Activated CD4-positive, alpha-beta memory T cell treated with anti-CD3 and anti-CD28 coated beads for 36 hours (primary cell): ENCODE data around the gene CD79A. TPM values are rescaled to one million over a fixed set of nuclear protein-coding genes. Genes with fewer than 3 reads are reported as not detected.
"Not testable (repeated sequence)": the region's sequence is repeated elsewhere in the genome, so short reads cannot be mapped to it uniquely, and the experiment has no call there.

ENCODE experiments used
- CTCF ChIA-PET: fragments of 350-600 bp; sonication (Branson Sonifier 250); formaldehyde crosslinking; loops from one replicate; lab custom pipeline; 2021; ENCODE audit warnings: antibody characterized with exemption, inconsistent platforms; lab: Charles Lee
- POLR2A ChIA-PET: fragments of 350-600 bp; sonication (Branson Sonifier 250); formaldehyde crosslinking; loops from one replicate; lab custom pipeline; 2021; ENCODE audit warnings: antibody characterized with exemption; lab: Charles Lee
- DNase-seq: peaks from one replicate; pipeline ENCODE4 v3.0.0-alpha.2; 2020
- H3K27ac Mint-ChIP-seq: one replicate; pipeline ENCODE4 v1.8.0; 2021; ENCODE audit warnings: mixed read lengths
- H3K27me3 Mint-ChIP-seq: one replicate; pipeline ENCODE4 v1.8.0; 2021; ENCODE audit warnings: mixed read lengths
- H3K36me3 Mint-ChIP-seq: one replicate; pipeline ENCODE4 v1.8.0; 2021; ENCODE audit warnings: mixed read lengths
- H3K4me1 Mint-ChIP-seq: one replicate; pipeline ENCODE4 v1.8.0; 2021; ENCODE audit warnings: low read depth, mixed read lengths
- H3K4me3 Mint-ChIP-seq: one replicate; pipeline ENCODE4 v1.8.0; 2021; ENCODE audit warnings: mild to moderate bottlenecking, mixed read lengths
- H3K9me3 Mint-ChIP-seq: one replicate; pipeline ENCODE4 v1.8.0; 2021; ENCODE audit warnings: mixed read lengths
- intact Hi-C: fragments of 100-400 bp; cut with micrococcal nuclease; formaldehyde crosslinking; loops from one replicate; pipeline ENCODE4 v1.15.1; 2023
- total RNA-seq, 2 experiments: library from RNA; stranded (reverse); gene quantifications; one replicate each; pipeline ENCODE4 v1.2.3, GENCODE V29; 2021

CD79A gene
- total RNA-seq, 2 experiments from 2014 or later = 1.5 to 1.6 TPM

DNA sequence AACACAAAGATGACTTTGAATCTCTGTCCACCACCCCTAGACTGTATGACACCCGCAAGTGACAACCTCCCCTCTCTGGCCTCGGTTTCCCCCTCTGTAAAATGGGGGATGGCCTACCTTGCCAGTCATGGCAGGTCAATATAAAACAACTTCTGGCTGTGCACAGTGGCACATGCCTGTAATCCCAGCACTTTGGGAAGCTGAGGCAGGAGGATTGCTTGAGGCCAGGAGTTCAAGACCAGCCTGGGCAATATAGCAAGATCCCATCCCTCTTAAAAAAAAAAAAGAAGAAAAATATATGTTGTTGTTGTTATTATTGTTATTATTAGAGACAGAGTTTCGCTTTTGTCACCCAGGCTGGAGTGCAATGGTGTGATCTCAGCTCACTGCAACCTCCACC is 1.1 kb upstream of the CD79A start:
- not testable (repeated sequence) for DNase-seq, H3K27me3 Mint-ChIP-seq, H3K9me3 Mint-ChIP-seq
- peak overlapping the region; percentile 90 for H3K27ac Mint-ChIP-seq
- POLR2A ChIA-PET = interaction anchor here (0.6 to 4.7 kb wide), 7 partner anchors 8 to 69 kb away, joined by 3 to 28 read pairs (median 4); partner anchors contain the start of genes ARHGEF1, ERFL and RPS19
- peaks cover 19% of the 10 kb centered on the region for H3K36me3 Mint-ChIP-seq
- CTCF ChIA-PET = interaction anchor here (0.7 to 8.3 kb wide), 5 partner anchors 9 to 76 kb away, joined by 3 to 119 read pairs (median 5); partner anchors contain the start of gene ARHGEF1
- intact Hi-C loops = loop anchor here (1.0 to 10.0 kb wide), 3 partner anchors 11 to 319 kb away; no protein-coding TSS in a partner anchor
- H3K4me3 Mint-ChIP-seq = peak overlapping the region; percentile 33
- H3K4me1 Mint-ChIP-seq = peaks cover 68% of the 10 kb centered on the region

DNA sequence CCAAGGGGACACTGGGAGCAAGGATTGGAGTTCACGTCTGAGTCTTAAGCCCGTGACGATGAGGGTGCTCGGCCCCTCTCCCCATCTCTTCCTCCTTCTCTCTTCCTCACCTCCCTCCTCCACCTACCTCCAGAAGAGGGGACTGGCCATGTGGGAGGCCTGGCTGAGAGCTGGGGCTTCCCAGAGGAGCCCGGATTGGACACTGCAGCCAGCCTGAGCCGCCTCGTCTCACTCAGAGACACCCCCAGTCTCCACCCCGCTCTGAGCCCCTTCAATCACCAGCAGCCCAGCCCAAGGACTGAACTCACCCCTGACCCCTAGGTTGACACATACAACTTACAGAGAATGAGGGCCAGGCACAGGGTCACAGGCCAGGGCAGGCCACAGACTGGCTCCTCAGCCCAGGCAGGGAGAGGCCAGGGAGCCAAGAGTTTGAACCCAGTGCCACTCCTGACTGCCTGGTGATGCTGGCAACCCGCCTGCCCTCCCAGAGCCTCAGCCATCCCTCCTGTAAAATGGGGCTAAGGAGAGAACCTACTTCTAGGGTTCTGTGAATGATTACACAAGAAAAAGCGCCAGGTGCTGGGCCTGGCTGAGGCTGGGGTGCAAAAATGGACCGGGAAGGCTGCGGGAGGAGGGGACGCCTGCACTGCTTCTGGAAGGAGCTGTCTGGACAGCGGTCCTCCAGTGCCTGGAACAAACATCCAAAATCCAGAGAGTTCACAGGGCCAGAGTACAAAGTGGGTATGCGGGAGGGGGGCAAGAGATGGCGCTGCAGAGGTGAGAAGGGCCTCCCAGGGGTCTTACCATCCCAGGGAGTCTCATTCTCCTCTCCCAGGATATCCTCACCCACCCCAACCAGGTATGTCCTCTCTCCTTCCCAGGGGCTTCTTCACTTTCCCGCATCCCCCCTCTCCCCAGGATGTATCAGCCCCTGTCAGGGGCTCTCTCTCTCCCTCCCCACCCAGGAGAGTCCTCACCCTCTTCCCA is 1.1 kb downstream of the CD79A start:
- intact Hi-C loops = loop anchor here (10.0 kb wide), 1 partner anchor 317 kb away; no protein-coding TSS in a partner anchor
- peaks cover 60% of the 10 kb centered on the region for H3K4me1 Mint-ChIP-seq
- H3K36me3 Mint-ChIP-seq = peaks cover 5% of the 10 kb centered on the region
- no peaks in the 10 kb centered on the region for H3K27me3 Mint-ChIP-seq
- no peak overlapping the region for H3K4me3 Mint-ChIP-seq
- POLR2A ChIA-PET = interaction anchor here (1.0 kb wide), 1 partner anchor 18 kb away, joined by 3 read pairs; the partner anchor contains the start of gene RPS19
- DNase-seq = no peak
- H3K9me3 Mint-ChIP-seq = no peaks in the 10 kb centered on the region
- CTCF ChIA-PET = interaction anchor here (1.0 to 8.3 kb wide), 2 partner anchors 7 to 73 kb away, joined by 3 to 119 read pairs; partner anchors contain the start of gene ARHGEF1
- peak overlapping the region; percentile 81 for H3K27ac Mint-ChIP-seq

DNA sequence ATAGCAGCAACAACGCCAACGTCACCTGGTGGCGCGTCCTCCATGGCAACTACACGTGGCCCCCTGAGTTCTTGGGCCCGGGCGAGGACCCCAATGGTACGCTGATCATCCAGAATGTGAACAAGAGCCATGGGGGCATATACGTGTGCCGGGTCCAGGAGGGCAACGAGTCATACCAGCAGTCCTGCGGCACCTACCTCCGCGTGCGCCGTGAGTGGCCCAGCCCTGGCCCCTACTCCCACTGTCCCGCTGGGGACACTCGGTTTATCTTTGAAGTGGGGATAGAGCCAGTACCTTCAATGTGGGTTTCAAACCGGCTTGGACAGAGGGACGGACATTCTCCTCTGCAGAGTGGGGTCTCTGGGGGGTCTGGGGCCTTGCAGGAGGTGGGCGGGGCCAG is 2.0 kb downstream of the CD79A start:
- Mint-ChIP-seq H3K27me3 (no peaks in the 10 kb centered on the region), H3K36me3 (peaks cover 9% of the 10 kb centered on the region), H3K4me3 (no peak overlapping the region), H3K4me1 (peaks cover 57% of the 10 kb centered on the region), H3K27ac (no peak overlapping the region), H3K9me3 (no peaks in the 10 kb centered on the region)
- ChIA-PET POLR2A (no interaction called here), CTCF (no interaction called here)
- DNase-seq = no peak
- intact Hi-C loops = loop anchor here (10.0 kb wide), 1 partner anchor 316 kb away; no protein-coding TSS in a partner anchor

DNA sequence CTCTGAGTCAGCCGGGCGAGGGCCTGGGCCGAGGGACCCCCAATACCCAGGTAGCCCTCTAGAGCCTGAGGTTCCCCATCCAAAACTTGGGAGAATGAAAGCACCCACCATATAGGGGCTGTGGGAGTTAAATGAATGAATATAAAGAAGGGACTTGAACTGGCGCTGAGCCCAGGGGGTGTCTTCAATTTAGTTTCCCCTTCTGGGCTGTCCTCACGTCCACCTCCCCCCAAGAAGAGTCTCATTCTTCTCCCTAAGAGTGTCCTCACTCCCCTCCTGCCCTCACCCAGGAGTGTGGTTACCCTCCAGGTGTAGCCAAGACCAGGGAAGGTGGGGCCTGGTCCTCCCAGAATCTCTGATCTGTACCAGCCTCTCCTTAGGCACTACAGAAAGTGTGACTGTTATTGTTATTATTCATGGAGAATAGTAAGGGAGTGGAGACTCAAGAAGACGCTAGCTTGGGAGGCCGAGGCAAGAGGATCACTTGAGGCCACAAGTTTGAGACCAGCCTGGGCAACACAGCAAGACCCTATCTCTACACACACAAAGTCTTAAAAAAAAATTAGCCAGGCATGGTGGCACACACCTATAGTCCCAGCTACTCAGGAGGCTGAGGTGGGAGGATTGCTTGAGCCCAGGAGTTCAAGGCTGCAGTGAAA is 2.7 kb downstream of the CD79A start:
- no peak for DNase-seq
- peaks cover 55% of the 10 kb centered on the region for H3K4me1 Mint-ChIP-seq
- H3K27ac Mint-ChIP-seq = peak overlapping the region; percentile 6
- POLR2A ChIA-PET = no interaction called here
- no peaks in the 10 kb centered on the region for H3K9me3 Mint-ChIP-seq
- CTCF ChIA-PET = interaction anchor here (1.3 kb wide), 1 partner anchor 71 kb away, joined by 3 read pairs; no protein-coding TSS in a partner anchor
- no peak overlapping the region for H3K4me3 Mint-ChIP-seq
- peaks cover 14% of the 10 kb centered on the region for H3K36me3 Mint-ChIP-seq
- H3K27me3 Mint-ChIP-seq = no peaks in the 10 kb centered on the region
- intact Hi-C loops = loop anchor here (10.0 kb wide), 1 partner anchor 315 kb away; no protein-coding TSS in a partner anchor

DNA sequence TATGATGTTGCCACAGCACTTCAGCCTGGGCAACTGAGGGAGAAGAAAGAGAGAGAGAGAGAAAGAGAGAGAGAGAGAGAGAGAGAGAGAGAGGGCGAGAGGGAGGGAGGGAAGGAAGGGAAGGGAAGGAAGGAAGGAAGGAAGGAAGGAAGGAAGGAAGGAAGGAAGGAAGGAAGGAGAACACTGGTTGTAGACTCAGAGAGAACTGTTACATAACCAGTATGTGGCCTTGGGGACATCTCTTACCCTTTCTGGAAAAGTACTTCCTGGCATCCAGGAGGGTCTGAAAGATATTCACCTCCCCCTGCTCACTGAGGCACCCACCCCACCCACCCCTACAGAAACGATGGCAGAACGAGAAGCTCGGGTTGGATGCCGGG is 3.2 kb downstream of the CD79A start:
- ChIA-PET CTCF (interaction anchor here (1.3 kb wide), 1 partner anchor 71 kb away, joined by 3 read pairs; no protein-coding TSS in a partner anchor), POLR2A (interaction anchor here (8.2 kb wide), 1 partner anchor 9 kb away, joined by 84 read pairs; no protein-coding TSS in a partner anchor)
- Mint-ChIP-seq H3K27ac (peak overlapping the region; percentile 6), H3K4me1 (peaks cover 57% of the 10 kb centered on the region), H3K4me3 (no peak overlapping the region), H3K36me3 (peaks cover 17% of the 10 kb centered on the region), H3K9me3 (no peaks in the 10 kb centered on the region), H3K27me3 (no peaks in the 10 kb centered on the region)
- intact Hi-C loops = no loop called here
- DNase-seq = no peak

DNA sequence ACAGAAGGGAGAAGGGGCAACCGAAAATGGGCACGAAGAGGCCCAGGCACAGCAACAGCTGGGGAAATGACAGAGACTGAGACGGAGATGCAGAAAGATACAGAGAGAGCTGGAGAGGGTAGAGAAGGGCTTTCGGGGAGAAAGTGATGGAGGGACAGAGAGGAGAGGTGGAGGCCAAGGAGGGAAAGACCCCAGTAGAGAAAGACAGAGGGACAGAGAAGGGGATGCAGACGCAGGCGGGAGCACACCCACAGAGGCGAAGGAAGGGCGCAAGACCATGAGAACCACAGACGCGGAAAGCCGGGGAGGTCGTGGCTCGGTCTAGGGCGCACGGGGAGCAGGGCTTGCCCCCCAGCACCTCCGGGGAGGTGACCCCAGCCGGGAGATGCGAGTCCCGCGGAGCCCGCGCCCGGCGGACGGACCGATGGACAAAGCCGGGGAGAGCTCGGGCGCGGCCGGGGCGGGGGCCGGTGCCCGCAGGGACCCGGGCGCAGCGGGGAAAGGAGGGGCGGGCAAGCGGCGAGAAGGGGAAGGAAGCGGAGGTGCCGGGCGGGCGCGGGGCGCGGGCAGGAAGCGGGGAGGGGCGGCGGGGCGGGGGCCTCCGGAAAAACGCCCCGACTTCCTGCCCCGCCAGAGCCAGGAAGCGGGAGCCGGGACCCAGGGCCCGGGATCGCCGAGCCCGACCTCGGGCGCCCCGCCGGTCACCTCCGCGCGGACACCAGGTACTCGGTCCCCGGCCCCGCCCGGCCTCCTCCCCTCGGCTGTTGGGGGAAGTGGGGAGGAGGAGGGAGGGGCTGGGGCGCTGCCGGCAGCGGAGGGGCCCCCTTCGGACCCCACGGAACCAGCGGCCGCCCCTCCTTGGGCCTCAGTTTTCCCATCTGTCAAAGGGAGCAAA is 5.7 kb downstream of the CD79A start, which contains the start of gene ARHGEF1:
ARHGEF1 (plus strand) TSS at position 617 of the 895 bp plus-strand sequence. CDS start 4,899 bp downstream, outside the sequence.
- intact Hi-C loops = no loop called here
- DNase-seq = peak; percentile 74
- Mint-ChIP-seq H3K27ac (peak within 1 kb of the TSS; percentile 97), H3K4me1 (peaks cover 54% of the 10 kb centered on the region), H3K27me3 (no peaks in the 10 kb centered on the region), H3K36me3 (peaks cover 21% of the 10 kb centered on the region), H3K4me3 (peak within 1 kb of the TSS; percentile 95), H3K9me3 (no peaks in the 10 kb centered on the region)
- CTCF ChIA-PET = interaction anchor here (1.0 to 7.5 kb wide), 3 partner anchors 9 to 47 kb away, joined by 3 to 119 read pairs (median 3); partner anchors contain the start of gene CD79A
- POLR2A ChIA-PET = interaction anchor here (0.7 to 8.2 kb wide), 8 partner anchors 8 to 62 kb away, joined by 3 to 84 read pairs (median 4); partner anchors contain the start of gene RPS19

DNA sequence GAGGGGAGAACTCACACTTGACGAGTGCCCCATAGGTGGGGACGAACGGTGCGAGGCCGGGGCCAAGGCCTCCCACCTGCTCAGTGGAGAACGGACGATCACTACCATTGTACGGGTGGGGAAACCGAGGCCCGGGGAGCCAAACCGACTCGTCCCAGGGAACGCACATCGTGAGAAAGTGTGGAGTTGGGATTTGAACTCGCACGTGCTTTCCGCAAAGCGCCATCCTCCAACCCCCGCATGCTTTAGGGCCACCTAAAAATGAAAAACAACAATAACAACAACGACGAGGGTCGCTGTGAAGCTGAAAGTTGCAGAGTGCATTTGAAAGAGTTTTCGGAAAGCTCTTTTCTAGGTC is 6.4 kb downstream of the CD79A start:
- peak; percentile 35 for DNase-seq
- Mint-ChIP-seq H3K27me3 (no peaks in the 10 kb centered on the region), H3K27ac (peak overlapping the region; percentile 97), H3K4me1 (peaks cover 54% of the 10 kb centered on the region), H3K4me3 (peak overlapping the region; percentile 95), H3K9me3 (no peaks in the 10 kb centered on the region), H3K36me3 (peaks cover 28% of the 10 kb centered on the region)
- POLR2A ChIA-PET = interaction anchor here (1.1 to 8.2 kb wide), 4 partner anchors 8 to 23 kb away, joined by 3 to 84 read pairs (median 24); partner anchors contain the start of gene RPS19
- CTCF ChIA-PET = interaction anchor here (1.0 to 7.5 kb wide), 5 partner anchors 9 to 75 kb away, joined by 3 to 119 read pairs (median 3); partner anchors contain the start of gene CD79A
- intact Hi-C loops = no loop called here

DNA sequence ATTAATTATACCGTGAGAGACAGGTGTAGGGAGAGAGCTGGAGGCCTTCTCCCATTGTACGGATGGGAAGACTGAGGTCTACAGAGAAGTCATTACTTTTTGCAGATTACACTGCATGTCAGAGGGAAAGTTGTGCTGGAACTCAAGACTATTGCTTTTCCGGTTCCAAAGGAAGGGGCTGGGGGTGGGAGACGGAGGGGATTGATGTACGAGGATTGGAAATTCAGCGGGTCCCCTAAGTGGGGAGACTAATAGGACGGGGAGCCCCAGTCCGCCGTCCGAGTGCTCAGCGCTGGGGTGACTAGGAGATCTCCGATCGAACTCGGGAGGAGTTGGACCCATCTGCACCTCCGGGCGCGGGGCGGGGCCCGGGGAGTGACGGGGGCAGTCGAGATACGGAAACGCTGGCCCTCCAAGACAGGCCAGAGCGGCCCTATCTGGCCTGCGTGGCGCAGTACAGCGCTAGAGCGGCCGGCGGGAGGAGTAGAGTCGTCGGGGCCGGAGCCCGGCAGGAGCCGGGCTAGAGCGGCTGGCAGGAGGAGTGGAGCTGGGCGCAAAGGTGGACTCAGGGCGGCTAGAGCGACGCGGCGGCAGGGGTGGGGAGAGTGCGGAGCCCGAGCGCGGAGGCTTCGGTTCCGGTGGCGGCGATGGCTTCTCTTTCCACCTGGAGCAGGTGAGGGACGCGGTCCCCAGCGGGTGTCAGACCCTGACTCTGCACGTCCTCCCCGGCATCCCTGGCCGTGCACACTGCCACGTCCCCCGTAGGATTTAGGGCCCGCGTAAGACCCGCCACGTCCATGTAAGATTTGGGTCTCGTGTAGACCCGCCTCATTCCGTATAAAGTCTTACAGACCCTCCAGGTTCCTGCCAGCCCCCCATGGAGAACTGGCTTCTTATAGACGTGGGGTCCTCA is 7.0 kb downstream of the CD79A start:
- peak overlapping the region; percentile 95 for H3K4me3 Mint-ChIP-seq
- CTCF ChIA-PET = interaction anchor here (1.0 to 7.5 kb wide), 8 partner anchors 10 to 74 kb away, joined by 3 to 119 read pairs (median 3); partner anchors contain the start of gene CD79A
- POLR2A ChIA-PET = interaction anchor here (1.0 to 8.2 kb wide), 5 partner anchors 9 to 28 kb away, joined by 3 to 84 read pairs (median 10); partner anchors contain the start of gene RPS19
- H3K4me1 Mint-ChIP-seq = peaks cover 59% of the 10 kb centered on the region
- DNase-seq = peak; percentile 95
- intact Hi-C loops = loop anchor here (1.0 kb wide), 1 partner anchor 61 kb away; no protein-coding TSS in a partner anchor
- no peaks in the 10 kb centered on the region for H3K27me3 Mint-ChIP-seq
- H3K36me3 Mint-ChIP-seq = peaks cover 33% of the 10 kb centered on the region
- H3K9me3 Mint-ChIP-seq = no peaks in the 10 kb centered on the region
- H3K27ac Mint-ChIP-seq = peak overlapping the region; percentile 97

DNA sequence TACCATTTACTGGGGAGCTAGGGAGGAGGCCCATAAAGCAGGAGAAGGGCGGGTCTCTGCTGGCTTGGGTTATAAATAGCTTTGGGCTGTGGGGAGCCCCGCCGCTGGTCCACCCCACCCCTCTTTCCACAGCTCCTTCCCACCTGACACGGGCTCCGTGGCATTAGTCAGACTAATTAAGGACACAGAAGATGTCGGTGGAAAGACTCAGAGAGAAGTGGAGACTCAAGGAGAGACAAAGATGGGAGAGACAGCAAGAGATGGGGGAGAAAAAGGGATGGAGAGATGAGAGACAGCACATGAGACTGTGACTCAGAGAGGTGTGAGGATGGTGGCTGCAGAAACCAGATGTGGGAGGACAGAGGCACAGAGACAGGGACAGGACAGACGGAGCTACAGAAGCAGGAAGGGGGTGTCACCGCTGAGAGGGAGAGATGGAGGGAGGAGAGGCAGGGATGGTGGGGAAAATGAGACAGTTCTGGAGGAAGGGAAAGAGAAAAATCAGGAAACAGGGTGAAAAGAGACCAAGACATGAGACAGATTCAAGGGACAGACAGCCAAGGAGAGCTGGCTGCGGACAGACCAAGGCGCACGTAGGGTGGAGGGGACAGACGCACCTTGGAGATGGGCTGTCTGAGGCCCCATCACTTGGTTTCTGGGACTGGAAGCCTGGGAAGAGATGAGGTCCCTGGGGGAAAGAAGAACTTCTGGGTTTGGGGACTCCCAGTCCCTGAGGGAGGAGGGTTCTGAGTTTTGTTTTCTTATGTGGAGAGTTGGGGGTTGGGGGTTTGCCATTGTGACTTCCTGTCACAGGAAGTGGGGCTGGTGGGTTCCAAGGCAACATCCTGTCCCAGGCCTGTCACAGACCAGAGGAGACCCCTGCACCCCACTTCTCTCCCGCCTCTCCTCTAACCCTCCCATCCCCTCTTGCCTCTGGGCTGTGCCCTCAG is 10.0 kb downstream of the CD79A start:
- intact Hi-C loops = loop anchor here (1.0 to 5.0 kb wide), 5 partner anchors 12 to 380 kb away; partner anchors contain the start of gene CIC
- ChIA-PET CTCF (interaction anchor here (0.7 to 7.5 kb wide), 11 partner anchors 9 to 71 kb away, joined by 3 to 119 read pairs (median 5); partner anchors contain the start of genes CD79A, ERFL, RABAC1 and RPS19), POLR2A (interaction anchor here (0.5 to 8.2 kb wide), 9 partner anchors 9 to 58 kb away, joined by 3 to 84 read pairs (median 4); partner anchors contain the start of genes ERFL and RPS19)
- H3K4me1 Mint-ChIP-seq = peaks cover 66% of the 10 kb centered on the region
- H3K9me3 Mint-ChIP-seq = no peaks in the 10 kb centered on the region
- H3K4me3 Mint-ChIP-seq = peak overlapping the region; percentile 95
- no peaks in the 10 kb centered on the region for H3K27me3 Mint-ChIP-seq
- peak; percentile 80 for DNase-seq
- peaks cover 48% of the 10 kb centered on the region for H3K36me3 Mint-ChIP-seq
- peak overlapping the region; percentile 93 for H3K27ac Mint-ChIP-seq
